Measurements from ENCODE around the gene TCF7L2. TPM values are rescaled to one million over a fixed set of nuclear protein-coding genes. Genes with fewer than 3 reads are reported as not detected.

Gene TCF7L2
- polyA plus RNA-seq, 1 donor from 2014 or later: 1.7 TPM

DNA sequence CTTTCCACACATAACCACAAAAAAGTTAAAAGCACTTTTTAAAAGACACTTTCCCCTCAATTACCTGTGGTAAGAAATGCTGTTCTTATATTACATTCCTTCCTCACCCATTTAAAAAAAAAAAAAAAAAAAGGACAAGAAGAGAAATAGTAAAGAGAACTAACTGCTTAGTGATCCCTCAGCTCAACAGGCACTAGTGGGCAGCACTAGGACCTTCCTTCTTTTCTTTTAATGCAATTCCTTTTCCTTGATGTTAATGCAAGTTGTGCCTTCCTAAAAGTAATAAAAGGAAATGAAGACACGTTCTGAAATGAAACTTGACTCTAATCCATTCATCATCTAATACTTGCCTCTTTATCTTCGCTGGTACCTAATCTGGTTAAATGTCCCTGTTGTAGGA lies 189.7 kb downstream of the TCF7L2 start:
- Histone ChIP-seq H3K9me3 (ENCODE audit: low read length) (no peaks in the 10 kb centered on the region), H3K9me2 (ENCODE audit: insufficient read depth, low read length) (no peaks in the 10 kb centered on the region), H3K9ac (ENCODE audit: low read length) (no peak overlapping the region), H3K36me3 (ENCODE audit: insufficient read depth, low read length) (no peaks in the 10 kb centered on the region), H3K27ac (ENCODE audit: low read length) (no peak overlapping the region), H3F3A (ENCODE audit: insufficient read depth, low read length, poor library complexity, severe bottlenecking) (no peaks in the 10 kb centered on the region), H3K4me3 (ENCODE audit: low read length) (no peak overlapping the region), H4K20me1 (ENCODE audit: insufficient read depth) (no peaks in the 10 kb centered on the region), H3K27me3 (ENCODE audit: insufficient read depth, low read depth, low read length) (no peaks in the 10 kb centered on the region), H2AFZ (ENCODE audit: low read depth, low read length) (no peak overlapping the region), H3K4me2 (ENCODE audit: low read length) (no peak overlapping the region), H3K79me2 (replicated peaks; ENCODE audit: insufficient read depth, low read length) (peaks cover 5% of the 10 kb centered on the region)
- no peak for TF ChIP-seq EZH2 (IDR thresholded peaks at IDR 0.05; ENCODE audit: borderline replicate concordance, insufficient read depth, low read length, poor library complexity, severe bottlenecking)
- TF ChIP-seq EP300 (conservative IDR thresholded peaks at IDR 0.05; ENCODE audit: poor library complexity, severe bottlenecking): no peak
- no peak for TF ChIP-seq TAF1 (IDR thresholded peaks at IDR 0.05; ENCODE audit: low read depth)
- TF ChIP-seq RAD21 (conservative IDR thresholded peaks at IDR 0.05): no peak
- TF ChIP-seq, protein P1, sequence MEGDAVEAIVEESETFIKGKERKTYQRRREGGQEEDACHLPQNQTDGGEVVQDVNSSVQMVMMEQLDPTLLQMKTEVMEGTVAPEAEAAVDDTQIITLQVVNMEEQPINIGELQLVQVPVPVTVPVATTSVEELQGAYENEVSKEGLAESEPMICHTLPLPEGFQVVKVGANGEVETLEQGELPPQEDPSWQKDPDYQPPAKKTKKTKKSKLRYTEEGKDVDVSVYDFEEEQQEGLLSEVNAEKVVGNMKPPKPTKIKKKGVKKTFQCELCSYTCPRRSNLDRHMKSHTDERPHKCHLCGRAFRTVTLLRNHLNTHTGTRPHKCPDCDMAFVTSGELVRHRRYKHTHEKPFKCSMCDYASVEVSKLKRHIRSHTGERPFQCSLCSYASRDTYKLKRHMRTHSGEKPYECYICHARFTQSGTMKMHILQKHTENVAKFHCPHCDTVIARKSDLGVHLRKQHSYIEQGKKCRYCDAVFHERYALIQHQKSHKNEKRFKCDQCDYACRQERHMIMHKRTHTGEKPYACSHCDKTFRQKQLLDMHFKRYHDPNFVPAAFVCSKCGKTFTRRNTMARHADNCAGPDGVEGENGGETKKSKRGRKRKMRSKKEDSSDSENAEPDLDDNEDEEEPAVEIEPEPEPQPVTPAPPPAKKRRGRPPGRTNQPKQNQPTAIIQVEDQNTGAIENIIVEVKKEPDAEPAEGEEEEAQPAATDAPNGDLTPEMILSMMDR (IDR thresholded peaks at IDR 0.05; ENCODE audit: poor library complexity, severe bottlenecking): no peak
- no peak for TF ChIP-seq POLR2AphosphoS5 (IDR thresholded peaks at IDR 0.05)
- TF ChIP-seq, protein P2, sequence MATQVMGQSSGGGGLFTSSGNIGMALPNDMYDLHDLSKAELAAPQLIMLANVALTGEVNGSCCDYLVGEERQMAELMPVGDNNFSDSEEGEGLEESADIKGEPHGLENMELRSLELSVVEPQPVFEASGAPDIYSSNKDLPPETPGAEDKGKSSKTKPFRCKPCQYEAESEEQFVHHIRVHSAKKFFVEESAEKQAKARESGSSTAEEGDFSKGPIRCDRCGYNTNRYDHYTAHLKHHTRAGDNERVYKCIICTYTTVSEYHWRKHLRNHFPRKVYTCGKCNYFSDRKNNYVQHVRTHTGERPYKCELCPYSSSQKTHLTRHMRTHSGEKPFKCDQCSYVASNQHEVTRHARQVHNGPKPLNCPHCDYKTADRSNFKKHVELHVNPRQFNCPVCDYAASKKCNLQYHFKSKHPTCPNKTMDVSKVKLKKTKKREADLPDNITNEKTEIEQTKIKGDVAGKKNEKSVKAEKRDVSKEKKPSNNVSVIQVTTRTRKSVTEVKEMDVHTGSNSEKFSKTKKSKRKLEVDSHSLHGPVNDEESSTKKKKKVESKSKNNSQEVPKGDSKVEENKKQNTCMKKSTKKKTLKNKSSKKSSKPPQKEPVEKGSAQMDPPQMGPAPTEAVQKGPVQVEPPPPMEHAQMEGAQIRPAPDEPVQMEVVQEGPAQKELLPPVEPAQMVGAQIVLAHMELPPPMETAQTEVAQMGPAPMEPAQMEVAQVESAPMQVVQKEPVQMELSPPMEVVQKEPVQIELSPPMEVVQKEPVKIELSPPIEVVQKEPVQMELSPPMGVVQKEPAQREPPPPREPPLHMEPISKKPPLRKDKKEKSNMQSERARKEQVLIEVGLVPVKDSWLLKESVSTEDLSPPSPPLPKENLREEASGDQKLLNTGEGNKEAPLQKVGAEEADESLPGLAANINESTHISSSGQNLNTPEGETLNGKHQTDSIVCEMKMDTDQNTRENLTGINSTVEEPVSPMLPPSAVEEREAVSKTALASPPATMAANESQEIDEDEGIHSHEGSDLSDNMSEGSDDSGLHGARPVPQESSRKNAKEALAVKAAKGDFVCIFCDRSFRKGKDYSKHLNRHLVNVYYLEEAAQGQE (IDR thresholded peaks at IDR 0.05; ENCODE audit: borderline replicate concordance): no peak
- no peak for TF ChIP-seq SMC3 (conservative IDR thresholded peaks at IDR 0.05; ENCODE audit: poor library complexity)
- no peak for TF ChIP-seq MXI1 (conservative IDR thresholded peaks at IDR 0.05; ENCODE audit: poor library complexity, severe bottlenecking)

DNA sequence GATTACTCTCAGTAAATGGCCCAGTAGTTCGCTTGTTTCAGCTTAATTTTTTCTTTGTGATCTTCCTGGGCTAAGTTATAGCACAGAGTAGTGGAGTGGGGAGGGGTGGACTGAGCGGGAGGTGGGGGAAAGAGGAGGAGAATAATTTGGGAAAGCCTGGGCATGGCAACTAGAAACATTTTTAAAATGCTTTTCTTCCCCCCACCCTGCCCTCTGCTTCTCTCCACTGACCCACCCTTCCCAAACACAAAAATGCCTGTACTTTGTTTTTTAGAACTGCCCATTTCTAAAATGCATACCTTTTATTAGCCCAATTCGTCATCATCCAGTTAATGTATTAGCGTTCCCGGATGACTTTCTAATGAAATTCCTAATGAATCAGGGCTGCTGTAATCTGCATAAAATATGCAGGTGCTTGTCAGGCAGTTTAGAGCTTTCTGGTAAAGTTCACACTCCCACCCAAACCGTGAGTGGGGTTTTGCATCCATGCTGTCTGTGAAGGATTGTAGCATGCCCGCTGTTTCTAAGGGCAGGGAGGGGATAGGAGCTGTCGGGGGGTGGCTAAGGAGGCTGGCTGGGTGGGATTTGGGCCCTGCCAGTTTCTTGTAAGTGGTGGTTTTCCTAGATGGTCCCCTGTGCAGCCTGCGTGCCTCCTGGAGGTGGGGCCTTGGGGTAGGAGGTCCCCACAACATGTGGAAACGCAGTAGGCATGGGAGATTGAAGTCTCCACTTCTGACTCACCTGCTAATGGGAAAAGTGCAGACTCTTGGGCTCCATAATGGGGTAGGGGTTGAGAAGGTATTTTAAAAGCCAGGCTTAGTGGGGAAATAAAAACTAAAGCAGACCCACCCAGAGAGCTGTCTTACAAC lies 190.3 kb downstream of the TCF7L2 start:
- H3K9ac ChIP-seq (ENCODE audit: low read length): no peak overlapping the region
- no peak overlapping the region for H2AFZ ChIP-seq (ENCODE audit: low read depth, low read length)
- no peaks in the 10 kb centered on the region for H3K27me3 ChIP-seq (ENCODE audit: insufficient read depth, low read depth, low read length)
- no peak overlapping the region for H3K27ac ChIP-seq (ENCODE audit: low read length)
- no peaks in the 10 kb centered on the region for H3K9me2 ChIP-seq (ENCODE audit: insufficient read depth, low read length)
- no peak overlapping the region for H3K4me3 ChIP-seq (ENCODE audit: low read length)
- TF ChIP-seq, protein P1 (IDR thresholded peaks at IDR 0.05; ENCODE audit: poor library complexity, severe bottlenecking): no peak
- TF ChIP-seq, protein P2 (IDR thresholded peaks at IDR 0.05; ENCODE audit: borderline replicate concordance): no peak
- TF ChIP-seq POLR2AphosphoS5 (IDR thresholded peaks at IDR 0.05) (no peak), EZH2 (IDR thresholded peaks at IDR 0.05; ENCODE audit: borderline replicate concordance, insufficient read depth, low read length, poor library complexity, severe bottlenecking) (no peak), EP300 (conservative IDR thresholded peaks at IDR 0.05; ENCODE audit: poor library complexity, severe bottlenecking) (no peak), TAF1 (IDR thresholded peaks at IDR 0.05; ENCODE audit: low read depth) (no peak), MXI1 (conservative IDR thresholded peaks at IDR 0.05; ENCODE audit: poor library complexity, severe bottlenecking) (no peak), RAD21 (conservative IDR thresholded peaks at IDR 0.05) (no peak), SMC3 (conservative IDR thresholded peaks at IDR 0.05; ENCODE audit: poor library complexity) (no peak)
- no peaks in the 10 kb centered on the region for H3F3A ChIP-seq (ENCODE audit: insufficient read depth, low read length, poor library complexity, severe bottlenecking)
- no peaks in the 10 kb centered on the region for H3K36me3 ChIP-seq (ENCODE audit: insufficient read depth, low read length)
- H3K79me2 ChIP-seq (replicated peaks; ENCODE audit: insufficient read depth, low read length): peaks cover 5% of the 10 kb centered on the region
- no peaks in the 10 kb centered on the region for H4K20me1 ChIP-seq (ENCODE audit: insufficient read depth)
- H3K4me2 ChIP-seq (ENCODE audit: low read length): no peak overlapping the region
- no peaks in the 10 kb centered on the region for H3K9me3 ChIP-seq (ENCODE audit: low read length)
